Body of pancreas (tissue), 4 donors: ENCODE measurements around the gene ACSF3. TPM values are rescaled to one million over a fixed set of nuclear protein-coding genes. Genes with fewer than 3 reads are reported as not detected.

Experiments used
- ATAC-seq: fragments of 150-250 bp; one replicate; pipeline ENCODE4 v1.9.1; 2016
- DNase-seq, 4 donors: peaks; one replicate each; pipeline ENCODE4 v3.0.0-alpha.2; 2019
- H3K27ac ChIP-seq, 4 donors: fragments of 200-600 bp; sonication (generic); 1 replicate in 3 of 4; 2 replicates in 1 of 4; pipeline versions ENCODE4 v1.5.1 to v1.6.1; 2016 to 2019; ENCODE audit warnings: mild to moderate bottlenecking in 1 of 4, mixed read lengths in 1 of 4, moderate library complexity in 1 of 4
- H3K27me3 ChIP-seq, 2 donors: fragments of 200-600 bp; sonication (generic); one replicate each; pipeline ENCODE4 v1.6.0; 2016; ENCODE audit warnings: mild to moderate bottlenecking in 1 of 2
- H3K36me3 ChIP-seq, 2 donors: fragments of 200-600 bp; sonication (generic); replicated peaks in 1 of 2; 2 replicates each; pipeline ENCODE4 v1.5.1; 2016; ENCODE audit warnings: low read depth in 2 of 2; ENCODE audit not compliant: insufficient read depth in 1 of 2
- H3K4me1 ChIP-seq: fragments of 200-600 bp; sonication (generic); one replicate; pipeline ENCODE4 v1.6.0; 2016
- H3K4me3 ChIP-seq, 2 donors: fragments of 200-600 bp; sonication (generic); 1 replicate in 1 of 2; 2 replicates in 1 of 2; pipeline ENCODE4 v1.5.1; 2016 to 2019
- H3K9me3 ChIP-seq, 3 donors: fragments of 200-600 bp; sonication (generic); 1 replicate in 2 of 3; 2 replicates in 1 of 3; pipeline ENCODE4 v1.5.1; 2016
- POLR2A ChIP-seq, 3 donors: fragments of 450-650 bp; IDR thresholded peaks; one replicate each; pipeline ENCODE4 v1.6.1; 2016; ENCODE audit warnings: antibody characterized with exemption in 3 of 3, mild to moderate bottlenecking in 2 of 3
- WGBS, 2 donors: methylation state at CpG; one replicate each; pipeline ENCODE4 v1.1.5; 2017; 5-methylcytosine and 5-hydroxymethylcytosine counted together
- intact Hi-C: fragments of 100-400 bp; cut with DNase I; formaldehyde crosslinking; loops from one replicate; pipeline ENCODE4 v1.15.1; 2023
- total RNA-seq, 2 donors: library from RNA; depleted of rRNA; stranded (reverse); fragments of >200 nt; gene quantifications; one replicate each; pipeline ENCODE4 v1.1.0, GENCODE V29; 2016
- TF ChIP-seq, protein P1 (sequence below), 7 experiments: fragments of 450-650 bp in 4 of 7; fragments of 200-600 bp in 3 of 7; sonication (generic) in 3 of 7; IDR thresholded peaks; one replicate each; pipeline ENCODE4 v1.5.1; 2016 to 2019; ENCODE audit warnings: antibody characterized with exemption in 7 of 7

Gene ACSF3
- total RNA-seq, 2 donors from 2014 or later = 22.1 to 48.8 TPM

DNA sequence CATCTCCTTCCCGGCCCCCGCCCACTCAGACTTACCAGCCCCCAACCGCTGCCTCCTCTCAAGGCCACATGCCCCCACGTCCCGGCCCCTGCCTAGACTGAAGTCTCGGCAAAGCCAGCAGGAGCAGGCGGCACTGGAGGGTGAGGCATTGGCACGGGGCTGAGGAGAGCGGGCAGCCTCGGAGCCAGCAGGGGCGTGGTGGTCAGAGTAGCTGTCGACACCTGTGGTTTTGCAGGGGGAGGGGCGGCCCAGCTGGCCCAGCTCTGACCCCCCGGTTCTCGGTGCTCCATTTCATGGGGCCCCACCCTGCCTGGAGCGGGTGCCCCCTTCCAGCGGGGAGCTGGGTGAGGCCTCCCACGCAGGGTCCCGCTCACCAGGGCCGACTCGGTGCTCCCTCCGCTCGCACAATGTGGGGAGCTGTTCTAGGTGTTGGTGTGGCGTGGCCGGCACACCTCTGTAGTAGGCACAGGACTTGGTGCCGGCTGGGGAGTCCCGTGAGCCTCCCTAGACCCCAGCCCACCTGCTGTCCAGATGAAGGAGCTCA lies 82.6 kb downstream of the ACSF3 start:
- Histone ChIP-seq H3K4me3 (no peak overlapping the region), H3K9me3 (no peaks in the 10 kb centered on the region), H3K27ac (no peak overlapping the region), H3K4me1 (peaks cover 5% of the 10 kb centered on the region), H3K36me3 (no peaks in the 10 kb centered on the region), H3K27me3 (no peaks in the 10 kb centered on the region)
- TF ChIP-seq, protein P1, sequence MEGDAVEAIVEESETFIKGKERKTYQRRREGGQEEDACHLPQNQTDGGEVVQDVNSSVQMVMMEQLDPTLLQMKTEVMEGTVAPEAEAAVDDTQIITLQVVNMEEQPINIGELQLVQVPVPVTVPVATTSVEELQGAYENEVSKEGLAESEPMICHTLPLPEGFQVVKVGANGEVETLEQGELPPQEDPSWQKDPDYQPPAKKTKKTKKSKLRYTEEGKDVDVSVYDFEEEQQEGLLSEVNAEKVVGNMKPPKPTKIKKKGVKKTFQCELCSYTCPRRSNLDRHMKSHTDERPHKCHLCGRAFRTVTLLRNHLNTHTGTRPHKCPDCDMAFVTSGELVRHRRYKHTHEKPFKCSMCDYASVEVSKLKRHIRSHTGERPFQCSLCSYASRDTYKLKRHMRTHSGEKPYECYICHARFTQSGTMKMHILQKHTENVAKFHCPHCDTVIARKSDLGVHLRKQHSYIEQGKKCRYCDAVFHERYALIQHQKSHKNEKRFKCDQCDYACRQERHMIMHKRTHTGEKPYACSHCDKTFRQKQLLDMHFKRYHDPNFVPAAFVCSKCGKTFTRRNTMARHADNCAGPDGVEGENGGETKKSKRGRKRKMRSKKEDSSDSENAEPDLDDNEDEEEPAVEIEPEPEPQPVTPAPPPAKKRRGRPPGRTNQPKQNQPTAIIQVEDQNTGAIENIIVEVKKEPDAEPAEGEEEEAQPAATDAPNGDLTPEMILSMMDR (IDR thresholded peaks at IDR 0.05) = no peak
- TF ChIP-seq POLR2A (IDR thresholded peaks at IDR 0.05) = no peak
- DNase-seq (no peak), ATAC-seq (no peak)
- 68 to 100% methylated on average over 1 to 22 of the region's 27 CpGs for WGBS, 2 donors
- intact Hi-C loops = no loop called here

DNA sequence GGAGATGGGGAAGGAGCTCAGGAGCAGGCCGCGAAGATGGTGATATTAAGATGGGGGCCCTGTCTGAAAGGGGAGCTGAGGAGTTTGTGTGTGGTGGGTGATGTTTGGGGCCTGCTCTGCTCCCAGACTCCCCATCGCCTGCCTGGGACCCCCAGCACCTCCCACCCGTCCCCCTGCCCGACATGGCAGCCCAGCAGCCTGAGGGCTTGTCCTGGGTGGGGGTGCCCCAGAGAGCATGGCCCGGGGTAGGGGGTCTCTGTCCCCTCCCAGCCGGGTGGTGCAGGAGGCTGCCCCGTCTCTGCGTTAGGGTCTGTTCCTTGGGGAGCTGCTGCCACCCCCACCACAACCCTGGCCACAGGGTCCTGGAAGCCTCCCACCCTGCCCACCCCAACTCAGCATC lies 83.1 kb downstream of the ACSF3 start:
- DNase-seq (no peak), ATAC-seq (no peak)
- no peaks in the 10 kb centered on the region for H3K36me3 ChIP-seq
- H3K4me3 ChIP-seq = no peak overlapping the region
- peaks cover 2% of the 10 kb centered on the region for H3K4me1 ChIP-seq
- H3K27ac ChIP-seq = no peak overlapping the region
- intact Hi-C loops = no loop called here
- no peaks in the 10 kb centered on the region for H3K27me3 ChIP-seq
- TF ChIP-seq, protein P1 (IDR thresholded peaks at IDR 0.05) = no peak
- no peak for TF ChIP-seq POLR2A (IDR thresholded peaks at IDR 0.05)
- H3K9me3 ChIP-seq = no peaks in the 10 kb centered on the region
- WGBS, 2 donors = 67 to 68% methylated on average over 5 to 9 of the region's 9 CpGs

DNA sequence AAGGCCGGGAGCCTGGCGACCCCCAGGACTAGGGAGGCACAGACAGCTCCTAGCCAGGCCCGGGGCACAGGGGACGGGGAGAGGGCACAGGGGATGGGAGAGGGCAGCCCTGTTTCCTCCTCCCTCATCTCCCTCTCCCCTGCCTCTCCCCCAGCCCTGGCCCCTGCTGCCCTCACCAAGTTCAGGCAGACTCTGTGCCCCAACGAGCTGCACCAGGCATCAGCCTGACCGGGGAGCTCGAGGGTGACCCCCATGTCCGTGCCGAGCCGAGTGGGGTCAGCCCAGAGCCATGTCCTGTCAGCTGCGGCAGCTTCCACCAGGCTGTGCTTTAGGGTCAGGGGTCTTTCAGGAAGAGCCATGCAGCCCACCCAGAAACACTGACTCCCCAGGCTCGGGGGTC lies 83.8 kb downstream of the ACSF3 start:
- 54 to 64% methylated on average over 10 to 12 of the region's 12 CpGs for WGBS, 2 donors
- no peaks in the 10 kb centered on the region for H3K27me3 ChIP-seq

DNA sequence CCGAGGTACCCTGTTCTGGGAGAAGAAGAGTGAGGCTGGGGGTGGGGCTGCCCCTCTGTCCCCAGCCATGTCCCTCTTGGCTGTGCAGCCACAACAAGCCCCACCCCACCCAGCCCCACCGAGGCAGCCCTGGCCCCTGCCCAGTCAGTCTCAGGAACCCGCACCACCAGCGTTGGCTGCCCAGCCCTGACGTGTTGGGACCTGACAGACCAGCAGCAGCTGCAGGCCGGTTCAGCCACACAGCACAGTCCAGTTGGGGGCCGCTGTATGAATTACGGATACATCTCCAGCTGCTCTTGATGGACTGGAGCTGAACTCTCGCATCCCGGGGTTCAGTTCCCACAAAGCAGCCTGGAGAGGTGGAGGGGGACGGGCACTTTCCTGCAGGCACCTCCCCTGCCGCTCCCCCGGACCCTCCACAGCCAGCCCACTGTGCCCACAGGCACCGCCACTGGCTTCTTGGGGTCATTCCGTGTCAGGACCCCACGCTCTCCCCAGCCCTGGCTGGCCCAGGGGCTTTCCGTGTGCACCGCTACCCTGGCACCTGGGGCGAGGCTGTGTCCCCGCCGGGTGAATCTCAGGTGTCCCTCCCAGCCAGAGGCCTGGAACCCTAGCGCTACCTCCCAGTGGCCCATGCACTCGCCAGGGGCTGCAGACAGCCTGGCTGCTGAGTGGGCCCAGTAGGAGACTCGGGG lies 84.9 kb downstream of the ACSF3 start:
- Histone ChIP-seq H3K36me3 (no peaks in the 10 kb centered on the region), H3K27ac (no peak overlapping the region), H3K9me3 (no peaks in the 10 kb centered on the region), H3K27me3 (no peaks in the 10 kb centered on the region), H3K4me1 (no peaks in the 10 kb centered on the region), H3K4me3 (no peak overlapping the region)
- WGBS, 2 donors = 73 to 86% methylated on average over 2 to 11 of the region's 24 CpGs
- ATAC-seq = no peak
- no peak for DNase-seq
- intact Hi-C loops = no loop called here
- TF ChIP-seq POLR2A (IDR thresholded peaks at IDR 0.05) = no peak
- TF ChIP-seq, protein P1 (IDR thresholded peaks at IDR 0.05) = no peak

More for the DNA sequence above, 83.8 kb downstream of the ACSF3 start:
- ATAC-seq = no peak
- no peaks in the 10 kb centered on the region for H3K36me3 ChIP-seq
- no peak overlapping the region for H3K27ac ChIP-seq
- intact Hi-C loops = no loop called here
- DNase-seq = no peak
- TF ChIP-seq, protein P1 (IDR thresholded peaks at IDR 0.05) = no peak
- no peak for TF ChIP-seq POLR2A (IDR thresholded peaks at IDR 0.05)
- H3K9me3 ChIP-seq = no peaks in the 10 kb centered on the region
- no peaks in the 10 kb centered on the region for H3K4me1 ChIP-seq
- H3K4me3 ChIP-seq = no peak overlapping the region

DNA sequence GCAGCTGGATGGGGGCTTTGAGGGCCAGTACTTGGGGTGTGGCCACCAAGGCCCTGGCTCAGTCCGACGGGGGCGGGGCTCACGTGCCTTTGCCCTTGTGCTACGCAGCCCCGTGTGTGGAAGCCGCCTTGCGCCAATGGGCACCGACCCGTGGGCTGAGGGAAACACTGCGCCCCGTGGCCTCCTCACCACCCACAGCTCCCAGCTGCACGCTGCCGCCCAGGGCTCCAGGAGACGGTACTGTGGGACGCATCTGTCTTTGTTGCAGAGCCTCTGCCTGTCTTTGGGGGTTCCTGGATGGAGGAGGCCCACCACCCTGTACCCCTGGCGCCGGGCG lies 85.5 kb downstream of the ACSF3 start:
- no peaks in the 10 kb centered on the region for H3K36me3 ChIP-seq
- ATAC-seq (no peak), DNase-seq (no peak)
- no peaks in the 10 kb centered on the region for H3K9me3 ChIP-seq
- no peaks in the 10 kb centered on the region for H3K4me1 ChIP-seq
- TF ChIP-seq, protein P1 (IDR thresholded peaks at IDR 0.05) = no peak
- no peak for TF ChIP-seq POLR2A (IDR thresholded peaks at IDR 0.05)
- 80% methylated on average over 19 of the region's 19 CpGs; no CpG with 5 or more reads in 1 of the 2 donors for WGBS, 2 donors
- H3K4me3 ChIP-seq = no peak overlapping the region
- intact Hi-C loops = no loop called here
- H3K27me3 ChIP-seq = no peaks in the 10 kb centered on the region
- no peak overlapping the region for H3K27ac ChIP-seq
